NAMALWA (cell line): Measurements from ENCODE around the gene GRB10.
"Not testable (repeated sequence)": the region's sequence is repeated elsewhere in the genome, so short reads cannot be mapped to it uniquely, and the experiment has no call there.

Experiments used
- DNase-seq: peaks from one replicate; pipeline ENCODE4 v3.0.0-alpha.2; 2015; ENCODE audit warnings: low spot score

The GRB10 gene

GRCh38 chr7:50607524-50608125 lies 175.1 kb downstream of the GRB10 start:
- DNase-seq = no peak

- no peak for DNase-seq
Observed at GRCh38 chr7:50605059-50605458, 177.6 kb downstream of the GRB10 start.

- DNase-seq = no peak
Observed at GRCh38 chr7:50603287-50603686, 179.4 kb downstream of the GRB10 start.

- DNase-seq = no peak
Observed at GRCh38 chr7:50599385-50599784, 183.3 kb downstream of the GRB10 start.

GRCh38 chr7:50598460-50599343 lies 184.0 kb downstream of the GRB10 start:
- no peak for DNase-seq

GRCh38 chr7:50596484-50596883 lies 186.2 kb downstream of the GRB10 start:
- DNase-seq = no peak

- DNase-seq = peak; percentile 34
Observed at GRCh38 chr7:50595491-50596102, 187.1 kb downstream of the GRB10 start.

- no peak for DNase-seq
Observed at GRCh38 chr7:50594734-50595485, 187.8 kb downstream of the GRB10 start.

GRCh38 chr7:50594136-50594535 lies 188.6 kb downstream of the GRB10 start:
- no peak for DNase-seq

- DNase-seq = no peak
Observed at GRCh38 chr7:50592940-50593339, 189.8 kb downstream of the GRB10 start.

- DNase-seq = peak; percentile 22
Observed at GRCh38 chr7:50591480-50592438, 190.9 kb downstream of the GRB10 start.

- DNase-seq = no peak
Observed at GRCh38 chr7:50591098-50591479, 191.6 kb downstream of the GRB10 start.

GRCh38 chr7:50590535-50590934 lies 192.2 kb downstream of the GRB10 start:
- no peak for DNase-seq

- DNase-seq = no peak
Observed at GRCh38 chr7:50589364-50589763, 193.3 kb downstream of the GRB10 start.

GRCh38 chr7:50588937-50589336 lies 193.8 kb downstream of the GRB10 start:
- DNase-seq = peak; percentile 36

GRCh38 chr7:50587737-50588136 lies 195.0 kb downstream of the GRB10 start:
- no peak for DNase-seq

GRCh38 chr7:50584793-50585408 lies 197.8 kb downstream of the GRB10 start:
- DNase-seq = no peak

GRCh38 chr7:50584386-50584785 lies 198.3 kb downstream of the GRB10 start:
- DNase-seq = no peak

GRCh38 chr7:50583295-50583694 lies 199.4 kb downstream of the GRB10 start:
- DNase-seq = not testable (repeated sequence)

GRCh38 chr7:50582271-50582670 lies 200.4 kb downstream of the GRB10 start:
- DNase-seq = not testable (repeated sequence)

GRCh38 chr7:50580666-50581065 lies 202.0 kb downstream of the GRB10 start:
- DNase-seq = not testable (repeated sequence)
